Heart right ventricle (tissue), 16 donors: ENCODE measurements around the gene TMEM41B. TPM values are rescaled to one million over a fixed set of nuclear protein-coding genes. Genes with fewer than 3 reads are reported as not detected.
"Not testable (repeated sequence)": the region's sequence is repeated elsewhere in the genome, so short reads cannot be mapped to it uniquely, and the experiment has no call there.

ENCODE experiments used
- ATAC-seq, 8 donors: fragments of 200-7000 bp; cut with Tn5 transposase; one replicate each; pipeline ENCODE4 v1.9.1; 2020; ENCODE audit warnings: mild to moderate bottlenecking in 8 of 8, moderate library complexity in 8 of 8, moderate number of reproducible peaks in 1 of 8
- DNase-seq, 2 donors: peaks; one replicate each; pipeline ENCODE4 v3.0.0-alpha.2; 2020
- H3K27ac ChIP-seq, 10 donors: fragments of 200-600 bp; sonication (generic) in 2 of 10; one replicate each; pipeline versions ENCODE4 v1.5.0 to v1.8.0; 2020 to 2022; ENCODE audit warnings: mild to moderate bottlenecking in 3 of 10
- H3K27me3 ChIP-seq, 7 donors: fragments of 200-600 bp; one replicate each; pipeline ENCODE4 v1.8.0; 2021 to 2022; ENCODE audit warnings: mild to moderate bottlenecking in 2 of 7
- H3K36me3 ChIP-seq, 9 donors: fragments of 200-600 bp; sonication (generic) in 1 of 9; one replicate each; pipeline versions ENCODE4 v1.5.0 to v1.8.0; 2020 to 2022; ENCODE audit warnings: mild to moderate bottlenecking in 2 of 9
- H3K4me1 ChIP-seq, 9 donors: fragments of 200-600 bp; sonication (generic) in 1 of 9; one replicate each; pipeline versions ENCODE4 v1.5.0 to v1.8.0; 2020 to 2022; ENCODE audit warnings: mild to moderate bottlenecking in 4 of 9
- H3K4me3 ChIP-seq, 10 donors: fragments of 200-600 bp; sonication (generic) in 2 of 10; one replicate each; pipeline versions ENCODE4 v1.5.0 to v1.8.0; 2020 to 2022; ENCODE audit warnings: mild to moderate bottlenecking in 7 of 10, moderate library complexity in 2 of 10
- H3K9me3 ChIP-seq, 11 donors: fragments of 200-600 bp in 10 of 11; sonication (generic) in 2 of 11; one replicate each; pipeline versions ENCODE4 v1.5.0 to v1.8.0; 2013 to 2022; ENCODE audit warnings: mild to moderate bottlenecking in 2 of 11, control low read depth in 1 of 11, moderate library complexity in 1 of 11
- CTCF ChIP-seq, 9 donors: fragments of 200-600 bp; sonication (generic) in 2 of 9; IDR thresholded peaks; one replicate each; pipeline versions ENCODE4 v1.5.0 to v1.8.0; 2021 to 2022; ENCODE audit warnings: antibody characterized with exemption in 9 of 9, mild to moderate bottlenecking in 5 of 9, moderate library complexity in 1 of 9
- WGBS, 2 donors: extraction: QIAGEN DNeasy Blood & Tissue Kit; methylation state at CpG; one replicate each; pipeline ENCODE4 v1.1.7; 2013; ENCODE audit warnings: inconsistent platforms in 1 of 2; 5-methylcytosine and 5-hydroxymethylcytosine counted together
- intact Hi-C, 10 donors: fragments of 100-400 bp; cut with DNase I; formaldehyde crosslinking; loops; one replicate each; pipeline versions ENCODE4 v1.11.1 to v1.14.2; 2022
- long read RNA-seq, 3 donors: library from polyadenylated mRNA; unstranded; transcript quantifications; one replicate each; pipeline ENCODE4 v2.0.0, GENCODE V29; 2020 to 2021
- polyA plus RNA-seq, 2 donors: library from polyadenylated mRNA; stranded (reverse); fragments of 200-250 nt; gene quantifications; one replicate each; pipeline ENCODE4 v1.2.3, GENCODE V29; 2013
- total RNA-seq, 10 donors: library from RNA; stranded (reverse); fragmentation: NEBNext Ultra II Directional in 3 of 10; extraction: Animal tissue kit (Norgen Biotek cat#: 25700) in 3 of 10; gene quantifications; one replicate each; pipeline versions ENCODE4 v1.2.1 to v1.2.4, GENCODE V29; 2021 to 2023
- donor health status: Arrhythmogenic right ventricular cardiomyopathy.
- donor health status: ischemic (EF 13 %, LVEDD 7.1; RV severe dilation, severe dysfunction).
- donor health status: healthy with polysubstance abuse.
- donor health status: DM: no; HTN: yes; CAD: no.
- donor health status: DM: no; HTN: no; CAD: no.
- donor health status: ischemic (EF 25% LVEDD 6.9; RV normal size, moderate dysfunction).
- donor health status: ischemic (EF 25% LVEDD 5.7; RV mildly dilated, moderate dysfunction).
- donor health status: healthy.
- donor health status: DM: yes; HTN: yes; CAD: no.
- donor health status: Ischemic cardiomyopathy.
- donor health status: ischemic (EF 35%, LVEDD 5.7; RV mildly dilated, moderate dysfunction).
- donor health status: nonischemic (EF 11% LVEDD 7.7; RV severe dilation, severe dysfunction).
- donor health status: DM: yes; HTN: yes; CAD: no.
- donor health status: PGD.
- donor health status: ischemic (EF 29% LVEDD 5.4; RV normal size, mild dysfunction).
- donor health status: nonischemic (EF 23%, LVEDD 6.1; RV moderate dilation, normal function).

TMEM41B gene, protein sequence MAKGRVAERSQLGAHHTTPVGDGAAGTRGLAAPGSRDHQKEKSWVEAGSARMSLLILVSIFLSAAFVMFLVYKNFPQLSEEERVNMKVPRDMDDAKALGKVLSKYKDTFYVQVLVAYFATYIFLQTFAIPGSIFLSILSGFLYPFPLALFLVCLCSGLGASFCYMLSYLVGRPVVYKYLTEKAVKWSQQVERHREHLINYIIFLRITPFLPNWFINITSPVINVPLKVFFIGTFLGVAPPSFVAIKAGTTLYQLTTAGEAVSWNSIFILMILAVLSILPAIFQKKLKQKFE
- total RNA-seq (10 to 100 TPM; 17.2 to 25.1 (median 20.8) TPM), polyA plus RNA-seq (10 to 100 TPM; 11.6 to 19.6 TPM)
- long read RNA-seq, donor 1, transcript TMEM41B-204 (7 exons, 3,968 nt): major isoform, 27 of 32 reads
- long read RNA-seq, donor 1, partial matches to known transcripts: 0 of 32 reads
- long read RNA-seq, donor 1, other reads (novel, unspliced or antisense): 2 of 32 reads
- long read RNA-seq, donor 2, transcript TMEM41B-204 (7 exons, 3,968 nt): major isoform, 25 of 32 reads
- long read RNA-seq, donor 2, partial matches to known transcripts: 0 of 32 reads
- long read RNA-seq, donor 2, other reads (novel, unspliced or antisense): 5 of 32 reads
- long read RNA-seq, donor 3, transcript TMEM41B-204 (7 exons, 3,968 nt): major isoform, 30 of 54 reads
- long read RNA-seq, donor 3, transcript TMEM41B-201 (8 exons, 1,443 nt): minor isoform, 6 of 54 reads
- long read RNA-seq, donor 3, partial matches to known transcripts: 0 of 54 reads
- long read RNA-seq, donor 3, other reads (novel, unspliced or antisense): 18 of 54 reads

DNA sequence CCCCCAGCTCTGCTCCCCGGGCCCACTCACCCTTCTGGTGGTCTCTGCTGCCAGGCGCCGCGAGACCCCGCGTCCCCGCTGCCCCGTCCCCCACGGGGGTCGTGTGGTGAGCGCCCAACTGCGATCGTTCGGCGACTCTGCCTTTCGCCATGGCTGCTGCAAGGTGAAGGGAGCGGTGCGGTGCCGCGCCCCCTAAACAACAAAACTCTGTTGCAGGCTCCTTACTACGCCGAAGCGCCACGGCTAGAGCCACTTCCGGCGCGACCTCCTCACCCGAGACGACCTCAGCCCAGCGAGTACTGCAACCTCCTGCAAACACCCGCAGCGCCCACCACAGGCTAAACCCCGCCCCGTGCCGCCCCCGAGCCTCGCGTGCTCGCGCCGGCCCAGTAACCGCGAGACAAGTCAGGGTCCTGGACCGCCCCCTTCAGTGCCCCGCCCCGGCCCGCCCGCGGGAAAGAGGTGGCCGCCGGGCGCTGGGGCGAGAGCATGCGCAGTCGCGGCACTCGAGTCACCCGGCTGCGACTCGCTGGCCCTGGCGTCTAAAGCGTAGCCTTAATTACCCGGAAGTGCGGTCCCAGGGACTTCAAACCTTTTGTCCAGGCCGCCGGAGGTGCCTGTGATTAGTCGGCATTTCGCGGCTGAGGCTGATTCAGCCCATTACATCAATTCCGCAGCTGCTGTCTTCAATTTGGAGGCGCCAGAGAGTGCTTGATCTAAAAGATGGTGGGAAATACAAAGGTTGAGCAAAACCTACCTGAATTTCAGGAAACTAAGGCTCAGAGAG, at the start of gene TMEM41B:
TMEM41B (minus strand) TSS at position 303 of the 787 bp plus-strand sequence; CDS start at position 151, 152 bp downstream.
- peak; percentile 99 to 100 (median 100) for ATAC-seq
- 1% methylated on average over 71 of the region's 71 CpGs for WGBS, 2 donors
- peaks cover 0 to 29% (median 15%) of the 10 kb centered on the region in 9 donors for H3K4me1 ChIP-seq
- DNase-seq: peak; percentile 98 to 99
- H3K36me3 ChIP-seq: no peaks in the 10 kb centered on the region
- H3K27ac ChIP-seq: peak within 1 kb of the TSS; percentile 49 to 94 (median 86)
- H3K27me3 ChIP-seq: peaks cover 0 to 6% (median 0%) of the 10 kb centered on the region in 7 donors
- no peaks in the 10 kb centered on the region for H3K9me3 ChIP-seq
- peak within 1 kb of the TSS; percentile 71 to 98 (median 88) for H3K4me3 ChIP-seq
- peak in 6 of 9 donors; percentile 10 to 43 (median 24) for TF ChIP-seq CTCF (IDR thresholded peaks at IDR 0.05)
- intact Hi-C loops: loop anchor here in 8 of 10 donors (1.0 to 10.0 kb wide), 9 partner anchors 47 to 148 kb away; partner anchors contain the start of genes IPO7 (in 4 of the 8), DENND5A (in 1 of the 8) and ZNF143 (in 1 of the 8)

- Histone ChIP-seq H3K27me3 (no peaks in the 10 kb centered on the region), H3K4me1 (peaks cover 0 to 36% (median 15%) of the 10 kb centered on the region in 9 donors), H3K27ac (peak overlapping the region in 9 of 10 donors; percentile 94 to 100 (median 98)), H3K36me3 (no peaks in the 10 kb centered on the region), H3K9me3 (no peaks in the 10 kb centered on the region), H3K4me3 (no peak overlapping the region)
- no peak for TF ChIP-seq CTCF (IDR thresholded peaks at IDR 0.05)
- intact Hi-C loops: loop anchor here in 5 of 10 donors (5.0 kb wide), 3 partner anchors 45 to 95 kb away; partner anchors contain the start of genes TMEM41B (in 2 of the 5) and DENND5A (in 1 of the 5)
- no peak for ATAC-seq
- no peak for DNase-seq
- WGBS, 2 donors: 27 to 49% methylated on average over 2 of the region's 2 CpGs
Measured at GRCh38 chr11:9362393-9362863, 48.0 kb upstream of the TMEM41B start.

DNA sequence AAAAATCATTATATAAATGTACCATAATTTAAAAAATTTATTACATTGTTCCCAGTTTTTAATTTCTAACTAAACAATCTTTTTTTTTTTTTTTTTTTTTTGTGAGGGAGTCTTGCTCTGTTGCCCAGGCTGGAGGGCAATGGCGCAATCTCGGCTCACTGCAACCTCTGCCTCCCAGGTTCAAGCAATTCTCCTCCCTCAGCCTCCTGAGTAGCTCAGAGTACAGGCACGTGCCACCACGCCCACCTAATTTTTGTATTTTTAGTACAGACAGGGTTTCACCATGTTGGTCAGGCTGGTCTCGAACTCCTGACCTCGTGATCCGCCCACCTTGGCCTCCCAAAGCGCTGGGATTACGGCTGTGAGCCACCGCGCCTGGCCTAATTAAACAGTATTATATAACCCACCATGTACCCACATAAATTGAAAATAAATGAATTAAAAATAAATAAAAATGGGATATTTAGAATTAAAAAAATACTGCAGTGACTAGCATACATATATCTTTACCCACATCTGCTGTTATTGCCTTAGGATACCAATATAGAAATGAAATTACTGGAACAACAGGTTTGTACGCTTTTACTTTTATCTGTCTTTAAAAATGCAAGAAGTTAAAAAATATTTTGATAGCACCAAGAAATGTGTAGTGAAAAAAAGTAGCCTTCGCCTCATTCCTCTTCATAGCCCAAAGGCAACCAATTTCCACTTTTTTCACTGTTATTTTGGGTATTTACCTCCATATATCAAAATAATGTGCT, 46.6 kb upstream of the TMEM41B start:
- not testable (repeated sequence) for H3K36me3 ChIP-seq, H3K4me3 ChIP-seq, H3K9me3 ChIP-seq, ATAC-seq, DNase-seq, H3K27me3 ChIP-seq
- intact Hi-C loops: loop anchor here in 5 of 10 donors (5.0 kb wide), 3 partner anchors 44 to 94 kb away; partner anchors contain the start of genes TMEM41B (in 2 of the 5) and DENND5A (in 1 of the 5)
- WGBS, 2 donors: 93 to 98% methylated on average over 13 of the region's 13 CpGs
- Histone ChIP-seq H3K4me1 (peaks cover 0 to 36% (median 15%) of the 10 kb centered on the region in 9 donors), H3K27ac (peak overlapping the region in 4 of 10 donors; percentile 98 to 100 (median 100))

GRCh38 chr11:9357041-9357440, 42.6 kb upstream of the TMEM41B start:
- no peak overlapping the region for H3K4me3 ChIP-seq
- no peak overlapping the region for H3K27ac ChIP-seq
- DNase-seq: no peak
- no peaks in the 10 kb centered on the region for H3K27me3 ChIP-seq
- WGBS, 2 donors: 94 to 95% methylated on average over 4 of the region's 4 CpGs
- intact Hi-C loops: no loop called here
- TF ChIP-seq CTCF (IDR thresholded peaks at IDR 0.05): no peak
- H3K4me1 ChIP-seq: peaks cover 0 to 8% (median under 1%) of the 10 kb centered on the region in 9 donors
- no peak for ATAC-seq
- H3K36me3 ChIP-seq: no peaks in the 10 kb centered on the region
- no peaks in the 10 kb centered on the region for H3K9me3 ChIP-seq
